Endothelial cell of umbilical vein (primary cell): ENCODE results near the gene DLGAP1. TPM values are rescaled to one million over a fixed set of nuclear protein-coding genes. Genes with fewer than 3 reads are reported as not detected.
A peak's percentile ranks its signal among the peaks of the same experiment; 100 is the strongest.

Experiments
- BruUV-seq: library from RNA; stranded (reverse); fragments of 400-500 nt; replicated peaks from 2 replicates; lab custom pipeline; 2021; lab: Mats Ljungman, UMichigan
- CTCF ChIA-PET: fragments of 300-600, 350-600 bp; sonication (Branson Sonifier 250); formaldehyde crosslinking; loops from one replicate; lab custom pipeline; 2021; ENCODE audit warnings: antibody characterized with exemption, inconsistent platforms; lab: Charles Lee
- POLR2A ChIA-PET: fragments of 300-600, 350-600 bp; sonication (Branson Sonifier 250); formaldehyde crosslinking; loops from one replicate; lab custom pipeline; 2021; ENCODE audit warnings: antibody characterized with exemption, inconsistent platforms; lab: Charles Lee
- DNase-seq: peaks from one replicate; pipeline ENCODE4 v3.0.0-alpha.2; 2011; ENCODE audit warnings: low read depth, low spot score
- FAIRE-seq: peaks from 2 replicates; lab custom pipeline; 2011; peaks lifted over from hg19 to GRCh38; lab: Jason Lieb, UNC
- H2AFZ ChIP-seq: 2 replicates; pipeline ENCODE4 v1.6.0; 2012; ENCODE audit warnings: low read depth, low read length, control low read depth, inconsistent platforms
- H3K27ac ChIP-seq: 2 replicates; pipeline ENCODE4 v1.5.1; 2011; ENCODE audit warnings: low read depth, mild to moderate bottlenecking, control low read depth, low read length, moderate library complexity; ENCODE audit not compliant: insufficient read depth
- H3K27me3 ChIP-seq, 2 experiments: 2 replicates each; pipeline versions ENCODE4 v1.6.0 to v1.6.1; 2011; ENCODE audit warnings: low read length in 2 of 2, mixed read lengths in 1 of 2; ENCODE audit not compliant: control insufficient read depth in 2 of 2, insufficient read depth in 2 of 2
- H3K36me3 ChIP-seq, 2 experiments: 2 replicates in 1 of 2; 3 replicates in 1 of 2; pipeline ENCODE4 v1.5.1; 2011; ENCODE audit warnings: low read length in 2 of 2, mild to moderate bottlenecking in 1 of 2, moderate library complexity in 1 of 2; ENCODE audit not compliant: control insufficient read depth in 2 of 2, insufficient read depth in 2 of 2; ENCODE audit errors: extremely low read depth in 1 of 2
- H3K4me1 ChIP-seq: 3 replicates; pipeline ENCODE4 v1.5.1; 2011; ENCODE audit warnings: mild to moderate bottlenecking, low read length; ENCODE audit not compliant: control insufficient read depth, insufficient read depth; ENCODE audit errors: extremely low read depth
- H3K4me2 ChIP-seq: 2 replicates; pipeline ENCODE4 v1.6.1; 2011; ENCODE audit warnings: low read length, control low read depth, mixed read lengths; ENCODE audit not compliant: insufficient read depth
- H3K4me3 ChIP-seq, 3 experiments: fragments of 200-600 bp in 1 of 3; sonication (generic), shearing (Covaris generic) in 1 of 3; replicated peaks in 1 of 3; 2 replicates each; pipeline ENCODE4 v1.5.1; 2011 to 2016; ENCODE audit warnings: control low read depth in 3 of 3, low read length in 3 of 3, mild to moderate bottlenecking in 2 of 3, inconsistent platforms in 1 of 3, low read depth in 1 of 3, moderate library complexity in 1 of 3; ENCODE audit not compliant: insufficient read depth in 1 of 3
- H3K79me2 ChIP-seq: 2 replicates; pipeline ENCODE4 v1.6.0; 2012; ENCODE audit warnings: low read length, inconsistent platforms; ENCODE audit not compliant: control insufficient read depth, insufficient read depth
- H3K9ac ChIP-seq: replicated peaks from 2 replicates; pipeline ENCODE3; 2011; ENCODE audit warnings: low read length, control low read depth; ENCODE audit not compliant: insufficient read depth; ENCODE audit errors: extremely low read depth
- H3K9me1 ChIP-seq: replicated peaks from 3 replicates; pipeline ENCODE4 v1.6.0; 2011; ENCODE audit warnings: mild to moderate bottlenecking, low read length; ENCODE audit not compliant: control insufficient read depth, insufficient read depth; ENCODE audit errors: extremely low read depth
- H3K9me3 ChIP-seq: replicated peaks from 2 replicates; pipeline ENCODE4 v1.5.1; 2012; ENCODE audit warnings: low read length, inconsistent platforms; ENCODE audit not compliant: control insufficient read depth, insufficient read depth
- H4K20me1 ChIP-seq: replicated peaks from 2 replicates; pipeline ENCODE3; 2011; ENCODE audit warnings: mild to moderate bottlenecking, low read length; ENCODE audit not compliant: control insufficient read depth, insufficient read depth; ENCODE audit errors: extremely low read depth
- EZH2 ChIP-seq: IDR thresholded peaks from 2 replicates; pipeline ENCODE4 v1.6.1; 2012; ENCODE audit warnings: borderline replicate concordance, low read depth, mild to moderate bottlenecking, moderate library complexity, low read length, inconsistent platforms; ENCODE audit not compliant: severe bottlenecking
- FOS ChIP-seq: IDR thresholded peaks from 2 replicates; pipeline ENCODE4 v1.6.1; 2011; ENCODE audit warnings: mild to moderate bottlenecking, low read length, moderate library complexity, borderline replicate concordance; ENCODE audit not compliant: insufficient read depth
- GATA2 ChIP-seq: IDR thresholded peaks from 2 replicates; pipeline ENCODE4 v1.7.0; 2011; ENCODE audit warnings: low read depth, mild to moderate bottlenecking, moderate library complexity, mixed read lengths, low read length; ENCODE audit not compliant: insufficient read length, insufficient read depth
- JUN ChIP-seq: IDR thresholded peaks from 2 replicates; pipeline ENCODE4 v1.6.1; 2011; ENCODE audit warnings: borderline replicate concordance, low read depth; ENCODE audit not compliant: insufficient read length, insufficient read depth
- MYC ChIP-seq: IDR thresholded peaks from one replicate; pipeline ENCODE4 v1.6.1; 2011; ENCODE audit warnings: mild to moderate bottlenecking, low read depth, low read length
- POLR2A ChIP-seq: IDR thresholded peaks from 2 replicates; pipeline ENCODE4 v1.6.1; 2012; ENCODE audit warnings: low read depth, mild to moderate bottlenecking, control low read depth, low read length
- POLR2AphosphoS5 ChIP-seq: IDR thresholded peaks from 2 replicates; pipeline ENCODE4 v1.6.1; 2012; ENCODE audit warnings: low read depth, mild to moderate bottlenecking, control low read depth, low read length, moderate library complexity; ENCODE audit not compliant: insufficient read depth
- dilution Hi-C: fragments of 300-500 bp; cut with MboI; formaldehyde crosslinking; loops from one replicate; pipeline ENCODE4 v1.15.0; 2019; ENCODE audit warnings: low sequenced_read_pairs; ENCODE audit not compliant: extremely low pct_ligation_motif_present
- intact Hi-C: fragments of 100-400 bp; cut with micrococcal nuclease; formaldehyde crosslinking; loops from one replicate; pipeline ENCODE4 v1.10.0; 2022
- polyA plus RNA-seq, 4 experiments: library from polyadenylated mRNA; depleted of rRNA in 3 of 4; stranded (reverse) in 3 of 4; unstranded in 1 of 4; fragments of >200 nt; gene quantifications; 2 replicates each; pipeline versions ENCODE4 v1.2.1 to v1.2.3, GENCODE V29; 2011 to 2012; ENCODE audit warnings: missing spikeins in 1 of 4
- total RNA-seq: library from RNA; stranded (reverse); gene quantifications from 2 replicates; pipeline ENCODE4 v1.2.3, GENCODE V29; 2021
- TF ChIP-seq, protein P1 (sequence below): IDR thresholded peaks from 2 replicates; pipeline ENCODE4 v1.6.1; 2011; ENCODE audit not compliant: insufficient read depth, insufficient read length

The DLGAP1 gene
- total and polyA plus RNA-seq, 2 donors (not counting 3 experiments of a cell fraction or from before 2014, with no cell fraction given) = 0.04 TPM; not detected in 1

DNA sequence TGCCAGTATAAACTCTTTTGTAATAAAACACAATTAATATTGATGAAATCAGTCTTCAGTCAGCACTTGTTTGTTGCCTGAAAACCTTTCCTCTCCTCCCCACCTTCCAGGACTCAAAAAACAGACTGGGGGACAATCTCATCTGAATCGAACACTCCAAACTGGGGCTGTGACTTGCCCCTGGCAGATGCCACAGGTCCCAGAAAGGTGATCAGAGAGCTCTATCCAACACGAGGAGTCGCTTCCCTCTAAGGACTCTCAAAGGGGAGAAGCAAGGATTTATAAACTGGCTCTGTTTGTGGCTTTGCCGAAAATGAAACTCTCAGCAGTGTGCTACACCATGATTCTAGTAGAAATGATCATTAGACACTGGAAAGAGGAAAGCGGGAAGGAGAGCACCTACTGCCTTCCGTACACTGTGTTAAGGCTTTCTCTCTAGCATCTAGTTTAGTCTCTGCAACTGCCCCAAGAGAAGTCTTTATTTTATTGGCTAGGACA, 805.9 kb downstream of the DLGAP1 start:
- H2AFZ ChIP-seq = peak overlapping the region; percentile 1
- POLR2A ChIA-PET = no interaction called here
- dilution Hi-C loops (no loop called here), intact Hi-C loops (no loop called here)
- CTCF ChIA-PET = interaction anchor here (1.5 to 2.2 kb wide), 3 partner anchors 16 to 25 kb away, joined by 4 to 7 read pairs (median 4); no protein-coding TSS in a partner anchor
- no peak for FAIRE-seq
- H3K4me1 ChIP-seq = peaks cover 41% of the 10 kb centered on the region
- no peaks in the 10 kb centered on the region for H4K20me1 ChIP-seq
- no peak overlapping the region for H3K9ac ChIP-seq
- no peaks in the 10 kb centered on the region for H3K36me3 ChIP-seq
- no peak overlapping the region for H3K4me3 ChIP-seq
- no peaks in the 10 kb centered on the region for H3K79me2 ChIP-seq
- H3K27ac ChIP-seq = no peak overlapping the region
- DNase-seq = no peak
- BruUV-seq = no TSS peak
- TF ChIP-seq FOS = no peak
- no peak for TF ChIP-seq MYC
- no peak for TF ChIP-seq GATA2
- TF ChIP-seq EZH2 = no peak
- TF ChIP-seq POLR2A = no peak
- TF ChIP-seq, protein P1, sequence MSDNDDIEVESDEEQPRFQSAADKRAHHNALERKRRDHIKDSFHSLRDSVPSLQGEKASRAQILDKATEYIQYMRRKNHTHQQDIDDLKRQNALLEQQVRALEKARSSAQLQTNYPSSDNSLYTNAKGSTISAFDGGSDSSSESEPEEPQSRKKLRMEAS = no peak
- TF ChIP-seq POLR2AphosphoS5 = no peak
- no peak for TF ChIP-seq JUN
- H3K9me1 ChIP-seq = no peaks in the 10 kb centered on the region
- no peaks in the 10 kb centered on the region for H3K27me3 ChIP-seq
- H3K4me2 ChIP-seq = no peak overlapping the region
- no peaks in the 10 kb centered on the region for H3K9me3 ChIP-seq

DNA sequence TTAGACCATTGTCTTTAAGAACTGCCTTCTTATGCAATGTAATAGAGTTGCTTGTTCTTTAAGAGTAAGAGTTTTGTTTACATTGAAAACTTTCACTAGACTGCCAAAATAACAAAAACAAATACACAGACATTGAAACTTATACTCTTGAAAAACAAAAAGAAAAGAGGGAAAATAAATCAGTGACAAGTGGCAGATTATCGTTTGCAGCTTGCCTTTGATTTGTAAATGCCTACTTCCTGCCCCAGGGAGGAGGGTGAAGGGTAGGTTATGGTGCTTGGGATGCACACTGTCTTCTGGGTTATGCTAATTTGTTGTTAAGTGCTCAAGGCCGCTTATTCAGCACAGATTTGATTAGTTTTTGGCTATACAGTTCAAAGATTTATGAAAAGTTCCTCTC, 806.5 kb downstream of the DLGAP1 start:
- no TSS peak for BruUV-seq
- FAIRE-seq (no peak), DNase-seq (no peak)
- dilution Hi-C loops = no loop called here
- no peaks in the 10 kb centered on the region for H3K79me2 ChIP-seq
- no peaks in the 10 kb centered on the region for H3K9me1 ChIP-seq
- CTCF ChIA-PET = interaction anchor here (1.1 to 2.2 kb wide), 4 partner anchors 16 to 25 kb away, joined by 3 to 7 read pairs (median 4); no protein-coding TSS in a partner anchor
- H3K27me3 ChIP-seq = no peaks in the 10 kb centered on the region
- TF ChIP-seq, protein P1 = no peak
- TF ChIP-seq POLR2A = no peak
- TF ChIP-seq MYC = no peak
- intact Hi-C loops = no loop called here
- H3K4me2 ChIP-seq = no peak overlapping the region
- H3K27ac ChIP-seq = no peak overlapping the region
- no peaks in the 10 kb centered on the region for H3K36me3 ChIP-seq
- H2AFZ ChIP-seq = peak overlapping the region; percentile 44
- no peaks in the 10 kb centered on the region for H4K20me1 ChIP-seq
- no peak overlapping the region for H3K4me3 ChIP-seq
- H3K9me3 ChIP-seq = no peaks in the 10 kb centered on the region
- H3K4me1 ChIP-seq = peaks cover 36% of the 10 kb centered on the region
- no peak overlapping the region for H3K9ac ChIP-seq
- POLR2A ChIA-PET = no interaction called here
